HG02642 (cell line): ENCODE measurements around the gene SLC38A8.

Source experiments
- ATAC-seq: cut with Tn5 transposase; IDR thresholded peaks from one replicate; pipeline ENCODE4 v1.9.1; 2021; ENCODE audit warnings: mild to moderate bottlenecking; ENCODE audit not compliant: unreplicated experiment, poor library complexity

Gene SLC38A8

DNA sequence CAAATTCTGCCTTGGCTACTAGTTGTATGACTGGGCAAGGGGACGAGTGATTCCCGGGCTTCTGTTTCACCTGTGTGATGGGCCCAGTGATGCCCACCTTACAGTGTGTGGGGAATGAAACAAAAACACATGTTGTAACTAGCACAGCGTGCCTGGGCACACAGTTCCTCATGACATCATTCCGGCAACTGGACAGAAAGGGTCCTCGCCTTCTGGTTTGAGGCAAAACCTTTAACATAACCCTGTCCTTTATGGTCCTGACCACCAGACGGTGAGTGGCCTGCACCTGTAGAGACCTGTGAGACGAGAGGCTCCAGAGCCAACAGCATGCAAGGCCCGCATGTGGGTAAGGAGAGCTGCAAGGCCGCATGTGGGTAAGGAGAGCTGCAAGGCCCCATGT, 7.7 kb upstream of the SLC38A8 start:
- no peak for ATAC-seq

DNA sequence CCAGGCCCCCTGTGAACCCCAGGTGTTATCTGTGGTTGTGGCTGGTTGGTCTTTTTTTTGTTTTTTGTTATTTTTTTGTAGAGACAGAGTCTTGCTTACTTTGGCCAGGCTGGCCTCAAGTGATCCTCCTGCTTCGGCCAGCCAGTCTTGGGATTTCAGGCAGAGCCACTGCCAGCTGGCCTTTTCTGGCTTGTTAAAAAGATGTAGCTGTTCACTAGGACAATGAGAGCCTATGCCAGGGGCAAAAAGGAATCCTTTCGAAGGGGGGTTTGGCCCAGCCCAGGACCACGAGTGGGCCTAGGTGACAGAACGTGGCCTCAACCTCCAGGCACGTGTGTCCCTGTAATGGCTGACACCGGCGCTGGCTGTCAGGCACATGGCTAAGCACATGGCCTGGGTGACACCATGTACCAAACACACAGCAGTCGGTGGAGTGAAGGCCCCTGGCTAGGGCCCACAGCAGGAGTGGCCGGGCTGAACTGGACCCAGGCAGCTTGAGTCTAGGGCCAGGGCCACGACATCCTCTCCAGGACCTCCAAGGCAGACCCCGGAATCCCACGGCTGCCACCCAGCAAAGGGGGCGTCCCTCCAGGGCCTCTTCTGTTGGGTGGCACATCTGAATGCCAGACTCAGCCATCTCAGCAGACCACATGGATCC, 6.9 kb upstream of the SLC38A8 start:
- no peak for ATAC-seq

DNA sequence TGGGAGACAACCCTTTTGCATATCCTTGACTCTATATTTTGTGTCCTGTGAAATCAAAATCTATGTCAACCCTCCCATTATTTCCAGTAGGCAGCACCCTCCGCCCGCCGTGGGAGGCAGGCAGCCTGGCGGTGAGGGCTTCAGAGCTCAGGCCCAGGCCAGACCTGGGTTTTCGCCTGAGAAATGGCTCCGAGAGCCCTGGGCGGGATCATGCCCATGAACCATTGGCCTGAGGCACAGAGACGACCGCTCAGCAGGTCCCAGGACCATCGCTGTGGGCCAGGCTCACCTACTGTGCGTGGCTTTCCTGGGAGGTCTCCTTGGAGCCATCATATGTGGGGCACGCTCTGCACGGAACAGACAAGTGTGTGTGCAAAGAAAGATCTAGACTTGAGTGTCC, 6.3 kb upstream of the SLC38A8 start:
- ATAC-seq = no peak

DNA sequence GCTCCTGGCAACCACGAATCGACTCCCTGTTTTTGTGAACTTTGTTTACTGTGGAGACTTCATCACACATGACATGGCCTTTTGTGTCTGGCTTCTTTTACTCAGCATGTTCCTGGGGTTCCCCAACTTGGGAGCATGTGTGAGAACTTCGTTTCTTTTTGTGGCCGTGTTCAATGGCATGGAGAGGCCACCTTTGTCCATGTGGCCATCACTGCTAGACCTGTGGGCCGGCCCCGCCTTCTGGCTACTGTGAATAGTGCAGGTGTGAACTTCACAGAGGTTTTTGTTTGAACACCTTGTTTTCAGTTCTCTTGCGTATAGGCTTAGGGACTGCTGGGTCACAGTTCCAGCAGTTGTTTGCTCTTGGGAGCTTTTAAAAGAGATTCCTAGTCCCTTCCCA, 5.7 kb upstream of the SLC38A8 start:
- no peak for ATAC-seq

DNA sequence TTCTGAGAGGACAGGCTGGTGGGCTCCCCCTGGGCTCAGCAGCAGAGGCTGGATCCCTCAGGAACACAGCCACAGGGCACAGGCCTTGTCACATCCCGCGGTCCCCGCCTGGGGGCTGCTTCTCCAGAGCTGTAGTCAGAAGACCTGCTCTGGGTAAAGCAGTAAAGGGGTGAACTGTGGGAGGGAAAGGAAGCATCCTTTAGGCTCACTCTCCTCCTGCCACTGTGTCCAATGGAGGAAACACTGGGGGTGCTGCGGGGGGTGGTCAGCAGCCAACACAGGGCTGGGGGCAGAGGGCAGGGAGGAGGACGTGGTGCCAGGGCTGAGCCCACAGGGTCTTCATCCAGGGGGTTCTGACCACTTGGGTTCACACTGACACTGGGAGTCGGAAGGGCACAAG, 5.0 kb upstream of the SLC38A8 start:
- no peak for ATAC-seq

DNA sequence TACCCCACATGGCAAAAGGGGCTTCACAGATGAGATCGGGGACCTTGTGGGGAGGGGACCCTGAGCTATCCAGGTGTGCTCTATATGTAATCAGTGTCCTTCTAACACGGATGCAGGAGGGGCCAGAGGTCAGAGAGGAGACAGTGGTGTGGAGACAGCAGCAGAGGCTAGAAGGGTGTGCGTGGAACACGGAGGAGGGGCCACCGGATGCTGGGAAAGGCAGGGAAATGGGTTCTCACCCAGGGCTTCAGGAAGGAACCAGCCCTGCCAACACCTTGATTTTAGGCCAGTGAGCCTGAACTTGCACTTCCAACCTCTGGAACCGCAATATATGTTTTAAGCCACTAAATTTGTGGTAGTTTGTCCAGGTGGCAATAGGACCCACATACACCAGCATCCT, 4.6 kb upstream of the SLC38A8 start:
- ATAC-seq = no peak

DNA sequence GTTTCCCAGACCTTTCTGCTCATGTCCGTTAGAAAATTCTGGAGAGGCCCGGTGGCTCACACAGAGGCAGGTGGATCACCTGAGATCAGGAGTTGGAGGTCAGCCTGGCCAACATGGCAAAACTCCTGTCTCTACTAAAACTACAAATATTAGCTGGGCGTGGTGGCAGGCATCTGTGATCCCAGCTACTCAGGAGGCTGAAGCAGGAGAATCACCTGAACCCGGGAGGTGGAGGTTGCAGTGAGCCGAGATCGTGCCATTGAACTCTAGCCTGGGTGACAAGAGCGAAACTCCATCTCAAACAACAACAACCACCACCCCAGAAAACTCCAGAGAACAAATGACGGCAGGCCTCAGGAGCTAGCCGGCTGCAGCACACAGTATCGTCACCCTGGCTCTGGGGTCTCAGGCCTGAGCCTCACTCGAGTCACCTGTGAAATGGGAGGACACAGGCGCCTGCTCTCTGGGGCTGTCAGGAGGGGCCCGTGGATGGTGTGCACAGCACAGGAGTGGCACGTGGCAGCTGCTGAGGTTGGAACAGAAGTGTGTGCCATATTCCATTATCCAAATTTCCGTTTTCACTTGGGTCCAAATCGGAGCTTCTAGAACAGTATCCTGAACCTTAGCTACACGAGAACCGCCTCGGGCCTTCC, 3.3 kb upstream of the SLC38A8 start:
- no peak for ATAC-seq

DNA sequence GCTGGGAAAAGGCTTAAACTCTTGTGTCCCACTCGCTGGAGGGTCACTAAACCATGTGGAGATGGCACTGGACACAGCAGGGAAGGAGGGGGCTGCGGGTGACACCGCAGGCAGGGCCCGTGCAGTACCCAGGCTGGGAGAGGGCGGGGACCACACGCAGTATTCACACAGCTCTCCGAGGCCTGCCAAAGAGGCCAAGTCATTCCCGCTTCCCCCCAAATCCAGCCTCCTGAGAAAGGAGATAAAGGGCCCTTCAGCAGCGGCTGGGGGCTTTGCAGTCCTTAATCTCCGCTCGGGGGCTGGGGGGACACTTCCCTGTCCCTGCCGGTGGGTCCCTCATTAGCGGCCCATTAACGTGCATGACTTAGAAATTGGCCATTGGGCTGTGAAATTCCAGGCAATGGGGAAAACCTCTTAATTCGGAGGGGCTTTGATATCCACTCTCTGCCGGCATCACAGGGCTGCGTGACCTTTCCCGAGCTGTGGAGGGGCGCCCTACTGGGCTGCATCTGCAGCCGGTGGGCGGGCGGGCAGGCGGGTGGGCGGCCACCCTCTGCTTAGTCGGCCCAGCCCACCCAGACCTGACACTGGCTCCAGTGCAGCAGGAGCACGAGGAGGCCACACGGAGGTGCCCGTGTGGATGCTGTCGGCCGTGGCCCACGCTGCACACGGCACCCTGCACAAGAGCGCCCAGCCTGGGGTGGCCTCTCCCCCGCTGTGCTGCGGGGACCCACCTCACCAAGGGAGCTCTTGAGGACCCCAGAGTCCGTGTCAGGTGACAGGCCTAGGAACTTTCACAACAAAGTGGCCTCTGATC, 2.6 kb upstream of the SLC38A8 start:
- ATAC-seq = no peak

DNA sequence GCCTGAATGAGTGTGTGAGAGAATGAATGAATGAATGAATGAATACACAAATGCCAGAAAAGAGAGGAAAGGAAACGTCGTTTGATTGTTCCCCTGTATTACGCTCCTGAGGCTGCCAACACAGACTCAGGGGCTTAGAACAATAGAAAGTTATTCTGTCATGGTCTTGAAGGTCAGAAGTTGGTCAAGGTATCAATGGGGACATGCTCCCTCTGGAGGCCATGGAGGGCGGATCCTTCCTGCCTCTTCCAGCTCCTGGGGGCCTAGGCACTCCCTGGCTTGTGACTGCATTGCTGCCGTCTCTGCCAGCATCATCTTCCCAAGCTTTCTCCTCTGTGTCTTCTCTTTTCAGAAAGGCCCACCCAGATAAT, 1.5 kb upstream of the SLC38A8 start:
- no peak for ATAC-seq

DNA sequence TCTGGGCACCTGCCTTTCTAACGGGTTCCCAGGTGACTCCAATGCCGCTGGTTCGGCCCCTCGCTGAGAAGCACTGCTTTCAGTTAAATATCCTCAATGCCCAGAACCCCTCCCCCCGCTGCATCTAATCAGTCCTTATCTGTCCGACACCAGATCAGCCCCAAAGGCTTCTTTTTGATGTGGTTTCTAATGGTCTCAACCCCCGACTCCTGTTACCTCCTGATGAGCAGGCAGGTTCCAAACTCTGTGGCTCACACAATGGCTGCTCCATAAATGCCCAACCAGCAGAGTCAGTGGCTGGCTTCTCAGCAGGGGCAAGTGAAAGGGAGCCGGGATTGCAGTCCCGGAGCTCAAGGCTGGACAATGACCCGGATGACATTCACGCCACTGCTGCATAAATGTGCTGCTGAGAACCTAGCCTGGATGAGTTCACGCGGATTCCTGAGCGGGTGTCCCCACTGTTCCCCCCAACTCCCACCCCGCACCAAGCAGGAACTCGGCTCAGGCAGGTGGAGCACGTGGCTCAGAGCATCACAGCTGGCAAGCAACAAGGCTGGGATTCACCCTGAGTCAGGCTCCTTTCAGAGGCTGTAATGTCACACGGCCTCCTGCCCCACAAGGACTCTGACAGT, 1.0 kb upstream of the SLC38A8 start:
- no peak for ATAC-seq

DNA sequence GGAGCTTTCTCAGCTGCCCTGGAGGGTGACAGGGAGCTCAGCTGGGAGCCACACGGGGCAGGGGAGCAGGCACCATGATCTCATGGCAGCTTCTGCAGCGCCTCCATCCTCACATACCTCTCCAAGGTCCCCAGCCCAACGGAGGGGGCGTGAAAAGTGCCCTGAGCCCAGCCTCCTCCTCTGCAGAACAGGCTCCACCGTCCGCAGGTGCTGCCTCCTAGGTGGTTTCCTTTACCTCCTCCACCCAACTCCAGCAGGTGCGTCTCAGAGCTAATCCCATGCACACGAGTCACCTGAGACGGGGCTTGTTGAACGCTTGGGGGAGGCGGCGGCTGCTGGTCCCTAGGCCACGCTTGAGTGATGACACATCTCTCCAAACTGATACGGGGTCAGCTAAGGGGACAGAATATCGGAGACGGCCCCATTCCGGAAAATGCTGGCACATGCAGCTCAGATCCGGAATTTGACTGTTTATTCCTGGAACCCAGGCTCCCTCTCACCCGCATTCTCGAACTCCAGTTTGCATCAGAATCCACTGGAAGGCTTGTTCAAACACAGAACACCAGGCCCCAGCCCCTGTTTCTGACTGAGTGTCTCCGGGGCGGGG, 387 bp upstream of the SLC38A8 start:
- no peak for ATAC-seq

DNA sequence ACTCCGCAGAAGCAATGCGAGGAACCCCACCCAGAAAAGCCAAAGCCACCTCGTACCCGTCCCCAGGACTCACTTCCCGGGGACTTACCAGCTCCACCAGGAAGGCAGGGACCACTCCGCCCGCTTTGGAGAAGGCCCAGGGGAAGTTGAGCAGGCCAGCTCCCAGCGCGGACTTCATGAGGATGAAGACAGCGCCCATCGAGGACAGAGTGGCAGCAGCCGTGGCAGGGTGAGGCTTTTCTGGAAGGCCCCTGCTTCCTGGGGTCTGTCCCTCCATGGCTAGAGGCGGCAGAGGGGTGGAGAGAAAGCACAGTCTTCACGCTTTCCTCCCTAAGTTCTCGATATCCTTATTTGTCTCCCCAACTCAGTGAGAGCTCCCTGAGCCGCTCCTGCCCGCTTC, 714 bp downstream of the SLC38A8 start:
- no peak for ATAC-seq

DNA sequence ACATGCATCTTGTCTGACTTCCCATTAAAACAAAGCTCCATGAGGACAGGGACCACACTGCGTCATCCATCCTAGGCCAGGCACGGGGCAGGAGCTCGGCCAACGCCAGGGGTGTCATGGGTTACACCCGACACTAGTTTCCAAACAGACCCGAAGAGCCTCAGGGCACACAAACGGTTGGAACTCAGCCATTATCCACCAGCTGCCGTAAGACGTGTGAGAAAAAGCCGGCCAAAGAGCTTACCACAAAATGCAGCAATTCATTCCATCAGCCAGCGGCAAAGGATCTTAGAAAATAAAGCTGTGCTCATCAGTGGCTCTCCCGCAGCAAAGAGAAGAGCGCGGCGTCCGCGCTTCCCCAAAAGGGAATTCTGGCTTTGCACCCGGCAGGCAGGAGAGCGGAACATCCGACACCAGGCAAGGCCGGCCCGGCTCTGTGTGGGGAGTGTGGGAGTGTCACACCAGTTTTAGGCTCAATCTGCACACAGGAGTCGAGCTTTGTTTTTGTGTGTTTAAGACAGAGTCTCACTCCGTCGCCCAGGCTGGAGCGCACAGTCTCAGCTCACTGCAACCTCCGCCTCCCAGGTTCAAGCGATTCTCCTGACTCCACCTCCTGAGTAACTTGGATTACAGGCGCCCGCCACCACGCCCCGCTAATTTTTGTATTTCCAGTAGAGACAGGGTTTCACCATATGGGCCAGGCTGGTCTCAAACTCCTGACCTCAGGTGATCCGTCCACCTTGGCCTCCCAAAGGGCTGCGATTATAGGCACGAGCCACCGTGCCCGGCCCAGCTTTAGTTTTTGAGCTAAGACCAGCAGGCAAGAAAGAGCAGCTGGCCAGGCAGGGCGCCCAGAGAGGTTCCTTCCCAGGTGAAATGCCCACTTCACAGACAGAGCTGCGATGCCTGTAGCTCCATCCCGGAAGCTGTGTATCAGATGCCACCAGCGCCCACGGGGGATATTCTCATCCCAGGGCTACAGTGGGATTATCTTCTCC, 1.5 kb downstream of the SLC38A8 start:
- no peak for ATAC-seq

DNA sequence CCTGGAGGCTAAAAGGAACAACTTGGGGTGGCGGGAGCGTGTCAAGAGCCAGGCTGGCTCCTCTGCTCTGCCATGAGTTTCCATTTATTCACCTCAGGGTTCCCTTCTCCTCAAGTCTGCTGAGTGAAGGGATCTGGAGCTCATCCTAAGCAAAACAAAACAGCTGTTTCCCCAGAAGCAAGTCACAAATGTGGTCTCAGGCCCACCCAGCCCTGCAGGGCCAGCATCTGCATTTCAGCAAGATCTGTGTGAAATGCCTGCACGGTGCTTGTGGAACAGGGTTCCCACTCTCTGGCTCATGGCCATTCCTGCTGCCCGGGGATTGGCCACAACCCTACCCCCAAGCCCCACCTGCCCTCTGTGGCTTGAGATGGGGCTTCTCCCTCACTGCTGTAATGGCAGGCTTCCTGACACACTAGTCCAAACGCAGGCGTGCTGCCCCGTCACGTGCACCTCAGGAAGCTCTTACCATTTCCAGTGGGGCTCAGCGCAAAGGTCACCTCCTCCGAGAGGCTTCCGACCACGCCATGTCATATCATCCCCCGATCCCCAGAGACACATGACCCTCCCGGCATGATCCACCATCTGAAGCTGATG, 2.3 kb downstream of the SLC38A8 start:
- no peak for ATAC-seq

DNA sequence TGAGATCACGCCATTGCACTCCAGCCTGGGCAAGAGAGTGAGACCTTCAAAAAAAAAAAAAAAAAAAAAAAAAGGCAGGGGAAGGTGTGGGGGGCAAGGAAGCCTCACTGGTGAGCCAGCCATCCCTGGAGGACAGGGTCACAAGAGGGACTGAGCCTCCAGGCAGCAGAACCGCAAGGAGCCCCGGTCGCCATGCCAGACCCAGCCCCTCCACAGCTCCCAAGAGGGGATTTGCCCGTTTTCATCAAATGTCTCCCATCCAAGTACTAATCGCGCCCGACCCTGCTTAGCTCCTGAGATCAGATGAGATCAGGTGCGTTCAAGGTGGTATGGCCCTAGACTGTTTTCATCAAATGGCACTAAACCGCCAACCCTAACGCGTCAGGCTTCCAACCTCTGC, 2.9 kb downstream of the SLC38A8 start:
- ATAC-seq = no peak

DNA sequence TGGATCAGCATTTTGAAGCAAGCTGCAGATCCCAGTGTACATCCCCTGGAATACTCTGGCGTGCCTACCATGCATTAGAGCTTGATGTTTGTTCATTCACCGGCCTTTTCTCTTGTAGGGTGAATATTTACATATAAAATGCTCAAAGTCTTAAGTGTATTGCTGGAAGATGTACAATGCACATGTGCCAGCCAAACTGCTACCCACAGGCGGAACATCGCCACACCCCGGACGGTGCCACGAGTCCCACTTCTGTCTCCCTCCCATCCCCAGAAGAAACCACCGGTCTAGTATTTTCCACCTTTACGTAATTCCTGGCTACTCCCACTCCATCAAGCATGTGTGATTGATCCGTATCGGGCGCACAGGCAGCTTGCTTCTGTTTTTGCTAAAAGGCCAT, 4.1 kb downstream of the SLC38A8 start:
- ATAC-seq = no peak

DNA sequence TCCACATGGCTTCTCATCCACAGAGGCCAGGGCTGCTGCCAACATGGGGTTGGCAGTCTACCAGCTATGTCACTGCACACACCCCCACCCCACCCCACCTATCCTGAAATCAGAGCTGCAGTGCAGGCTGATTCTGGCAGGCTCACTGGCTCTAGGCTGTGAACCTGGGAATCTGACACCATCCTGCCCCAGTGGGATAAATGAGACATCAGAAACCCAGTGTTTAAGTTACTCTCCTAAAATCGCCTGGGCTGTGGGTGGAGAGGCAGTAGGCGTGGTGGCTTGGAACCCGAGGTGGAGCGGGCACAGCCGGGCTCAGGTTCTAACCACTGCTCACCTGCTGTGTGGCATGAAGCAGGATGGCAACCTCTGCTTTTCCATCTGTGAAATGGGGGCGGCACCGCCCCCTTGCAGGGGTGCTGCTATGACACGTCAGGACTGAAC, 5.6 kb downstream of the SLC38A8 start:
- ATAC-seq = no peak

DNA sequence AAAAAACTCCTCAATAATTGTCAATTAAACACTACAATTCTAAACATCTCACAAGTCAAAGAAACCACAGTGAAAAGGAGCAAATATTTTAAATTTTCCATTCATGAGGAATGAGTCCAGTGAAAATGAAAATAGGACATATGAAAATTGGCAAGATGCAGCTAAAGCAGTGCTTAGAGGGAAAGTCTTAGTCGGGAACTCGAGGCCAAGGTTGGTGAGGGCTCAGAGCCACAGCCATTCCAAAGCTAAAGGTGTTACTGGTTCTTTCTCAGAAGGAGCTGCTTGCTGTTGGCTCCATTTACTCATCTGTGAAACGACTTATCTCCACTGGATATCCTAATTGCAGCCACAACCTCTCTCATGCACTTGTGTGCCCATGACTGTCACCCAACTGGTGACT, 6.5 kb downstream of the SLC38A8 start:
- ATAC-seq = no peak

DNA sequence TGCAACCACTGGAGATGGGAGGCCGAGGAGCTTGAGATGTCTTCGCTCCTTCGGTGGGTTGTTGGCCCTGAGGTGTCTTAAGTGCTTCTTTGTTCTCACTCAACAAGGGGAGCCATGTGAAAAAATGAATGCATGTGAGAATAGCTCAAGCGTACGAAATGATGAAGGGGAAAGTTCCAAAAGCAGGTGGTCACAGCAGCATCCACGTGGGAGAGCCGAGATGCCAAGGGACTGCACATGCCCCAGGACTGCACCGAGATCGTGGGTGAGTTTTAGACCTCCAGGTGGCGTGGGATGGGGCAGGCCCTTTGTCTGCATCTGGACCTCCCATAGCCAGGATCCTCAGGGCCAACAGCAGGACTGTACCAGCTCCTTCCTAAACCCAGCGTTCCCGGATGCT, 8.1 kb downstream of the SLC38A8 start:
- no peak for ATAC-seq
